BJ (cell line): ENCODE measurements around the gene KDM6A. TPM values are rescaled to one million over a fixed set of nuclear protein-coding genes. Genes with fewer than 3 reads are reported as not detected.
"Not testable (repeated sequence)": the region's sequence is repeated elsewhere in the genome, so short reads cannot be mapped to it uniquely, and the experiment has no call there.

Experiments
- CTCF ChIA-PET: fragments of 350-600 bp; formaldehyde crosslinking; extraction: SDS; loops from one replicate; lab custom pipeline; 2021; ENCODE audit warnings: antibody characterized with exemption, inconsistent platforms; lab: Yijun Ruan, JAX
- POLR2A ChIA-PET: fragments of 300-600 bp; sonication (Branson Sonifier 250); formaldehyde crosslinking; extraction: SDS; loops from one replicate; lab custom pipeline; 2021; ENCODE audit warnings: antibody characterized with exemption; lab: Charles Lee
- DNase-seq: peaks from one replicate; pipeline ENCODE4 v3.0.0-alpha.2; 2011; ENCODE audit warnings: low read depth
- H3K27me3 ChIP-seq: 2 replicates; pipeline ENCODE4 v1.6.0; 2011; ENCODE audit warnings: low read length; ENCODE audit not compliant: control insufficient read depth, insufficient read depth
- H3K36me3 ChIP-seq: 2 replicates; pipeline ENCODE4 v1.5.1; 2011; ENCODE audit warnings: low read length; ENCODE audit not compliant: control insufficient read depth, insufficient read depth
- H3K4me3 ChIP-seq: 2 replicates; pipeline ENCODE4 v1.5.1; 2011; ENCODE audit warnings: low read depth, mild to moderate bottlenecking, control low read depth, low read length
- polyA plus RNA-seq: library from polyadenylated mRNA; depleted of rRNA; stranded (reverse); fragments of >200 nt; gene quantifications from 2 replicates; pipeline ENCODE4 v1.2.3, GENCODE V29; 2011
- TF ChIP-seq, protein P1 (sequence below): IDR thresholded peaks from 2 replicates; pipeline ENCODE4 v1.5.1; 2011; ENCODE audit warnings: low read depth, mild to moderate bottlenecking, control low read depth, inconsistent platforms, low read length, moderate library complexity; ENCODE audit not compliant: insufficient read depth

Gene KDM6A
- polyA plus RNA-seq, 1 experiment: 5.4 TPM

- no peaks in the 10 kb centered on the region for H3K27me3 ChIP-seq
- POLR2A ChIA-PET: no interaction called here
- TF ChIP-seq, protein P1, sequence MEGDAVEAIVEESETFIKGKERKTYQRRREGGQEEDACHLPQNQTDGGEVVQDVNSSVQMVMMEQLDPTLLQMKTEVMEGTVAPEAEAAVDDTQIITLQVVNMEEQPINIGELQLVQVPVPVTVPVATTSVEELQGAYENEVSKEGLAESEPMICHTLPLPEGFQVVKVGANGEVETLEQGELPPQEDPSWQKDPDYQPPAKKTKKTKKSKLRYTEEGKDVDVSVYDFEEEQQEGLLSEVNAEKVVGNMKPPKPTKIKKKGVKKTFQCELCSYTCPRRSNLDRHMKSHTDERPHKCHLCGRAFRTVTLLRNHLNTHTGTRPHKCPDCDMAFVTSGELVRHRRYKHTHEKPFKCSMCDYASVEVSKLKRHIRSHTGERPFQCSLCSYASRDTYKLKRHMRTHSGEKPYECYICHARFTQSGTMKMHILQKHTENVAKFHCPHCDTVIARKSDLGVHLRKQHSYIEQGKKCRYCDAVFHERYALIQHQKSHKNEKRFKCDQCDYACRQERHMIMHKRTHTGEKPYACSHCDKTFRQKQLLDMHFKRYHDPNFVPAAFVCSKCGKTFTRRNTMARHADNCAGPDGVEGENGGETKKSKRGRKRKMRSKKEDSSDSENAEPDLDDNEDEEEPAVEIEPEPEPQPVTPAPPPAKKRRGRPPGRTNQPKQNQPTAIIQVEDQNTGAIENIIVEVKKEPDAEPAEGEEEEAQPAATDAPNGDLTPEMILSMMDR: no peak
- CTCF ChIA-PET: no interaction called here
- no peaks in the 10 kb centered on the region for H3K36me3 ChIP-seq
- no peak for DNase-seq
- H3K4me3 ChIP-seq: no peak overlapping the region
Measured at GRCh38 chrX:45035071-45035470, 162.1 kb downstream of the KDM6A start.

DNA sequence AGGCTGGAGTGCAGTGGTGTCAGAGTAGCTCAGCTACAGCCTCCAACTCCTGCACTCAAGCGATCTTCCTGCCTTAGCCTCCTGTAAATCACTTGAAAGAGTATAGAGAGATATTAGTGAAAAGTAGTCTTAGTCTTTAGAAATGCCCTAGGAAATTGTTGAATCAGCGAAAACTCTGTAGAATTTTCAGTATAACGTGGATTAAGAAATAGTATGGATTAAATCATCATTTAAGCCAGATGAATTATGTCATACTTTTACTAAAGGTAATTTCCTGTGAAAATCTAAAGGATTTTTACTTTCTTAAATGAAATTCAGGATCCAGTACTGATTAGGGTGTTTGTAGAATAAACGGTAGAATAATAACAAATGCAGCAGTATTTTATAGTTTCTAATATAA is 163.2 kb downstream of the KDM6A start:
- POLR2A ChIA-PET: no interaction called here
- no peaks in the 10 kb centered on the region for H3K36me3 ChIP-seq
- no peak for DNase-seq
- no peaks in the 10 kb centered on the region for H3K27me3 ChIP-seq
- TF ChIP-seq, protein P1: no peak
- no peak overlapping the region for H3K4me3 ChIP-seq
- CTCF ChIA-PET: no interaction called here

- H3K4me3 ChIP-seq, CTCF ChIA-PET, H3K36me3 ChIP-seq, H3K27me3 ChIP-seq, DNase-seq, POLR2A ChIA-PET: not testable (repeated sequence)
Measured at GRCh38 chrX:45040137-45040536, 167.1 kb downstream of the KDM6A start.

DNA sequence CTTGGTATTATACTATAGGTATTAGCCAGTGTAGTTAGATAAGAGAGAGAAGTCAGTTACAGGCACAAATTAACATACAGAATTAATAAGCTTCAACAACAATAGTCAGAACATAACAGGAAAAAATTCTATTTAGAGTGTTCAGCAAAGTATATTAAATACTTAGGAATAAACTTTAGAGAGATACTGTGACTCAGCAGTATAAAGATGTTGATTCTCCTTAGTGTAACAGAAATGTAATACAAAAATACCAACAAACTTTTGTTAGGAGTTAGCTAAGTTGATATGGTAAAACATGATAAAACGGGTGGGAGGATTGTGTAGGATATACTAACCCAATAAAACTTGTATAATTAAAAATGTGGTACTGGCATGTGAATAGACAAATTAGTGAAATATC is 173.4 kb downstream of the KDM6A start:
- Histone ChIP-seq H3K36me3 (no peaks in the 10 kb centered on the region), H3K4me3 (no peak overlapping the region), H3K27me3 (no peaks in the 10 kb centered on the region)
- no peak for DNase-seq
- ChIA-PET CTCF (interaction anchor here (1.1 kb wide), 1 partner anchor 14 kb away, joined by 3 read pairs; no protein-coding TSS in a partner anchor), POLR2A (interaction anchor here (0.6 kb wide), 1 partner anchor 15 kb away, joined by 5 read pairs; no protein-coding TSS in a partner anchor)
- TF ChIP-seq, protein P1: no peak

- no peak overlapping the region for H3K4me3 ChIP-seq
- TF ChIP-seq, protein P1: no peak
- no peaks in the 10 kb centered on the region for H3K27me3 ChIP-seq
- DNase-seq: no peak
- H3K36me3 ChIP-seq: no peaks in the 10 kb centered on the region
- POLR2A ChIA-PET: no interaction called here
- CTCF ChIA-PET: interaction anchor here (0.7 kb wide), 1 partner anchor 38 kb away, joined by 3 read pairs; no protein-coding TSS in a partner anchor
Measured at GRCh38 chrX:45050558-45050957, 177.6 kb downstream of the KDM6A start.
